Lower lobe of right lung (tissue), 2 donors: ENCODE measurements around the gene ZNF644. TPM values are rescaled to one million over a fixed set of nuclear protein-coding genes. Genes with fewer than 3 reads are reported as not detected.

Source experiments
- ATAC-seq, 2 donors: fragments of 200-7000 bp; cut with Tn5 transposase; one replicate each; pipeline ENCODE4 v1.9.1; 2020 to 2022; ENCODE audit warnings: mild to moderate bottlenecking in 2 of 2, moderate library complexity in 2 of 2
- DNase-seq: peaks from one replicate; pipeline ENCODE4 v3.0.0-alpha.2; 2020
- H3K27ac ChIP-seq: fragments of 200-600 bp; one replicate; pipeline ENCODE4 v1.8.0; 2022
- H3K27me3 ChIP-seq: fragments of 200-600 bp; one replicate; pipeline ENCODE4 v1.8.0; 2022; ENCODE audit warnings: low read depth
- H3K36me3 ChIP-seq: fragments of 200-600 bp; one replicate; pipeline ENCODE4 v1.8.0; 2022; ENCODE audit warnings: mild to moderate bottlenecking
- H3K4me1 ChIP-seq: fragments of 200-600 bp; one replicate; pipeline ENCODE4 v1.8.0; 2022
- H3K4me3 ChIP-seq: fragments of 200-600 bp; one replicate; pipeline ENCODE4 v1.8.0; 2022; ENCODE audit warnings: mild to moderate bottlenecking
- H3K9me3 ChIP-seq: fragments of 200-600 bp; one replicate; pipeline ENCODE4 v1.8.0; 2022
- intact Hi-C: fragments of 100-400 bp; cut with DNase I; formaldehyde crosslinking; loops from one replicate; pipeline ENCODE4 v1.11.0; 2022
- total RNA-seq: library from RNA; stranded (reverse); fragmentation: NEBNext Ultra II Directional; extraction: Animal tissue kit (Norgen Biotek cat#: 25700); gene quantifications from one replicate; pipeline ENCODE4 v1.2.1, GENCODE V29; 2021
- TF ChIP-seq, protein P1 (sequence below): fragments of 200-600 bp; IDR thresholded peaks from one replicate; pipeline ENCODE4 v1.8.0; 2022; ENCODE audit warnings: antibody characterized with exemption, mild to moderate bottlenecking
- donor health status: DM: no; HTN: yes; CAD: no; lungs with severe emphysema.

The ZNF644 gene
- total RNA-seq, 1 donor from 2014 or later = 54.7 TPM

DNA sequence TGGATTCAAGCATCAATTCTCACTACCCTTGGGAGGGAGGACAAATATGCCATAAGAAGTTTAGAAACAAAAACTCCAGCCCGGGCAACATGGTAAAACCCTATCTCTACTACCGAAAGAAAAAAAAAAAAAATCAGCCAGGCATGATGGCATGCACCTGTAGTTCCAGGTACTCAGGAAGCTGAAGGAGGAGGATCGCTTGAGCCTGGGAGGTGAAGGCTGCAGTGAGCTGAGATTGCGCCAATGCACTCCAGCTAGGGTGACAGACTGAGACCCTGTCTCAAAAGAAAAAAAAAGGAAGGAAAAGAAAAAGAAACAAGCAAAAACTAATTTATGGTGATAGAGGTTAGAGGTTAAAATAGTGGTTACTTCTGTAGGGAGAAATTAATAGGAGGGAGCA is 9.6 kb downstream of the ZNF644 start:
- DNase-seq (no peak), ATAC-seq (peak in 1 of 2 donors; percentile 27)
- Histone ChIP-seq H3K27me3 (no peaks in the 10 kb centered on the region), H3K36me3 (no peaks in the 10 kb centered on the region), H3K27ac (no peak overlapping the region), H3K4me3 (no peak overlapping the region), H3K9me3 (no peaks in the 10 kb centered on the region), H3K4me1 (peaks cover 61% of the 10 kb centered on the region)
- TF ChIP-seq, protein P1, sequence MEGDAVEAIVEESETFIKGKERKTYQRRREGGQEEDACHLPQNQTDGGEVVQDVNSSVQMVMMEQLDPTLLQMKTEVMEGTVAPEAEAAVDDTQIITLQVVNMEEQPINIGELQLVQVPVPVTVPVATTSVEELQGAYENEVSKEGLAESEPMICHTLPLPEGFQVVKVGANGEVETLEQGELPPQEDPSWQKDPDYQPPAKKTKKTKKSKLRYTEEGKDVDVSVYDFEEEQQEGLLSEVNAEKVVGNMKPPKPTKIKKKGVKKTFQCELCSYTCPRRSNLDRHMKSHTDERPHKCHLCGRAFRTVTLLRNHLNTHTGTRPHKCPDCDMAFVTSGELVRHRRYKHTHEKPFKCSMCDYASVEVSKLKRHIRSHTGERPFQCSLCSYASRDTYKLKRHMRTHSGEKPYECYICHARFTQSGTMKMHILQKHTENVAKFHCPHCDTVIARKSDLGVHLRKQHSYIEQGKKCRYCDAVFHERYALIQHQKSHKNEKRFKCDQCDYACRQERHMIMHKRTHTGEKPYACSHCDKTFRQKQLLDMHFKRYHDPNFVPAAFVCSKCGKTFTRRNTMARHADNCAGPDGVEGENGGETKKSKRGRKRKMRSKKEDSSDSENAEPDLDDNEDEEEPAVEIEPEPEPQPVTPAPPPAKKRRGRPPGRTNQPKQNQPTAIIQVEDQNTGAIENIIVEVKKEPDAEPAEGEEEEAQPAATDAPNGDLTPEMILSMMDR = no peak
- intact Hi-C loops = no loop called here

DNA sequence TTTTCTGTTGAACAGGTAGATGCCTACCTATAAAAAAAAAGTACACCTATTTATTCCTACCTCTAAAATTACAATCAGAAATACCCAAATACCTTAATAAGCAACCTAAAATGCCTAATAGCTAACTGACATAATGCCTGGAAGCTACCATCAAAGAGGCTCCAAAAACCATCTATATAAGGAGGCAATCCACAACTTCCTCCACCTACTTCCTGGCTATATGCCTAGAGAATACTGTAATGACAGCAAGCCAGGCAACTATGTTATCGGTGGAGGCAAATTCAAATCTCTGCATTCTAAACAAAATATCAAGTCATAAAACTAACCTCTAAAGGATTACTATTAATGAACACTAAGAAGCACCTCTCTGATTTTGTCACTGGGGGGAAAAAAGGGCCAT is 10.1 kb downstream of the ZNF644 start:
- DNase-seq (no peak), ATAC-seq (peak; percentile 41 to 48)
- TF ChIP-seq, protein P1 = no peak
- H3K27me3 ChIP-seq = no peaks in the 10 kb centered on the region
- H3K27ac ChIP-seq = no peak overlapping the region
- H3K4me3 ChIP-seq = no peak overlapping the region
- H3K9me3 ChIP-seq = no peaks in the 10 kb centered on the region
- intact Hi-C loops = no loop called here
- no peaks in the 10 kb centered on the region for H3K36me3 ChIP-seq
- H3K4me1 ChIP-seq = peaks cover 59% of the 10 kb centered on the region

DNA sequence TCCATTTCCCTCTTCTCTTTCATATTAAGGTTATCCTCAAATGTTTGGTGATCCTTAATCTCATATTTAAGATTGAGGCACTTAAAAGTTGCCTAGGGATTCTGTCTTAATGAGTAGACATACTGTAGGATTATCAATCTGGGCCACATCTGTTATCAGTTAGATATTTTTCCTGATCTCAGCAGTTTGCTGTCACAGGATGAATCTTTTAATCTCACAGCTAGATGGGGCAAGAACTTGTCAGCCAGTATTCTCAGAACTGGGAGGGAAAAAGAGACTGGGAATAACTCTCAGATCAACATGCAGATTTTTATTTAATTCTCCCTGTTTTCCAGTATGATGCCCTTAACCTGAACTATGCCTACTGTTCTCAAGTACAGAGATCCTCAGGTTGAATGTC is 14.0 kb downstream of the ZNF644 start:
- Histone ChIP-seq H3K4me3 (no peak overlapping the region), H3K36me3 (no peaks in the 10 kb centered on the region), H3K4me1 (peaks cover 40% of the 10 kb centered on the region), H3K9me3 (no peaks in the 10 kb centered on the region), H3K27ac (no peak overlapping the region), H3K27me3 (no peaks in the 10 kb centered on the region)
- DNase-seq = no peak
- no peak for ATAC-seq
- TF ChIP-seq, protein P1 = no peak
- intact Hi-C loops = no loop called here

DNA sequence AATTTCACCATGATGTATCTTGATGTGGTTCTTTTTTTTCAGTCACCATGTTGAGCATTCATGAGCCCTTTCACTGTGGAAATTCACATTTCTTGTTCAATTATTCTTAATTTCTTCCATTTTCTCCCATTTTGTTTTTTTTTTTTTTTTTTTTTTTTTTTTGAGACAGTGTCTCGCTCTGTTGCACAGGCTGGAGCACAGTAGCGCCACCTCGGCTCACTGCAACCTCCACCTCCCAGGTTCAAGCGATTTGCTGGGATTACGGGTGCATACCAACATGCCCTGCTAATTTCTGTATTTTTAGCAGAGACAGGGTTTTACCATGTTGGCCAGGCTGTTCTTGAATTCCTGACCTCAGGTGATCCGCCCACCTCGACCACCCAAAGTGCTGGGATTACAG is 14.7 kb downstream of the ZNF644 start:
- ATAC-seq (no peak), DNase-seq (no peak)
- Histone ChIP-seq H3K4me3 (no peak overlapping the region), H3K36me3 (no peaks in the 10 kb centered on the region), H3K4me1 (peaks cover 32% of the 10 kb centered on the region), H3K27me3 (no peaks in the 10 kb centered on the region), H3K27ac (no peak overlapping the region), H3K9me3 (no peaks in the 10 kb centered on the region)
- intact Hi-C loops = no loop called here
- TF ChIP-seq, protein P1 = no peak

DNA sequence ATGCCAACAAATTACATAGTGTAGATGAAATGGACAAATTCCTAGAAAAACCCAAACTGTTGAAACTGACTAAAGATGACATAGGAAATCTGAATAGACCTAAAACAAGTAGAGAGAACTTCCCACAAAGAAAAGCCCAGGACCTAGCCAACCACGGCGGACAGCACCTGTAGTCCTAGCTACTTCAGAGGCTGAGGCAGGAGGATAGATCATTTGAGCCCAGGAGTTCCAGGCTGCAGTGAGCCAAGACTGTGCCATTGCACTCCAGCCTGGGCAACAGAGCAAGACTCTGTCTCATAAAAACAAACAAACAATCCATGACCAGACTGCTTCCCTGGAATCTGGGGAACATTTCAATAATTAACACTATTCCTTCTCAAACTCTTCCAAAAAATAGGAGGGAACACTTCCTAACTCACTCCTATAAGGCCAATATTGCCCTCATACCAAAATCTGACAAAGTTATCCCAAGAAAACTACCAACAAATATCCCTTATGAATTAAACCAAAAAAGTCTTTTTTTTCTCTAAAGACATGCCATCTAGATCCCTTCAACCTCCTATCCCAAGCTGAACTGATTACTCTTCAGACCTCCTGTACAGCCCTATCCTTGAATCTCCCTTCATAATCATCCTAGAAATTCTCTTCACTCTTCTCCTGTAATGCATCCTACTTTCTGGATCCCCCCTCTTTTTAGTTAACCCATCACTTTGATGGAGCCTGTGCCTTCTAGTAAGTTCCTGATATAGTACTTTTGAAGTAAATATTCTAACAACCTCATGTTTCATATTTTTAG is 15.5 kb downstream of the ZNF644 start:
- ATAC-seq = no peak
- Histone ChIP-seq H3K4me3 (no peak overlapping the region), H3K27ac (no peak overlapping the region)

More for the DNA sequence above, 15.5 kb downstream of the ZNF644 start:
- Histone ChIP-seq H3K9me3 (no peaks in the 10 kb centered on the region), H3K36me3 (no peaks in the 10 kb centered on the region), H3K4me1 (peaks cover 25% of the 10 kb centered on the region), H3K27me3 (no peaks in the 10 kb centered on the region)
- DNase-seq = no peak
- intact Hi-C loops = no loop called here
- TF ChIP-seq, protein P1 = no peak
